ENCODE results near the gene REXO5. TPM values are rescaled to one million over a fixed set of nuclear protein-coding genes. Genes with fewer than 3 reads are reported as not detected.

REXO5 gene
- total and polyA plus RNA-seq, 10 of the 15 experiments (the other 5 are each of a cell fraction or from before 2014, with no cell fraction given), result 3.8 to 15.5 (median 10.1) TPM

- TF ChIP-seq ZNF592 (IDR thresholded peaks at IDR 0.05), result no peak
- no peak for TF ChIP-seq STAT3 (IDR thresholded peaks at IDR 0.05; ENCODE audit: low read depth, low read length)
- TF ChIP-seq SIX5 (IDR thresholded peaks at IDR 0.05; ENCODE audit: low read depth, low read length, severe bottlenecking), result no peak
- no peak for TF ChIP-seq RELA (IDR thresholded peaks at IDR 0.05; ENCODE audit: borderline replicate concordance, partially characterized antibody)
- TF ChIP-seq USF1 (IDR thresholded peaks at IDR 0.05; ENCODE audit: borderline replicate concordance, extremely low read length, insufficient read depth, low read depth, low read length), result no peak
- no peak for TF ChIP-seq SMAD1 (IDR thresholded peaks at IDR 0.05; ENCODE audit: low read depth, partially characterized antibody)
- no peak for TF ChIP-seq CBFB (IDR thresholded peaks at IDR 0.05; ENCODE audit: low read depth)
- TF ChIP-seq E2F4 (IDR thresholded peaks at IDR 0.05; ENCODE audit: low read depth, low read length), result no peak
- TF ChIP-seq BCL3 (IDR thresholded peaks at IDR 0.05; ENCODE audit: borderline replicate concordance, insufficient read depth, low read depth, low read length, poor library complexity, severe bottlenecking), result peak; percentile 29
- peak; percentile 45; the same call in 1 of the 2 replicates for TF ChIP-seq RELB (IDR thresholded peaks at IDR 0.05; ENCODE audit: low read depth)
- 0 out of 2 replicates have a peak, but pooled peaks have one; percentile 44 for TF ChIP-seq DPF2 (IDR thresholded peaks at IDR 0.05)
- TF ChIP-seq SREBF2 (IDR thresholded peaks at IDR 0.05; ENCODE audit: low read length), result no peak
- TF ChIP-seq ZBED1 (IDR thresholded peaks at IDR 0.05; ENCODE audit: borderline replicate concordance), result no peak
- TF ChIP-seq ZNF384 (IDR thresholded peaks at IDR 0.05; ENCODE audit: borderline replicate concordance, low read depth, low read length), result no peak
- TF ChIP-seq MYB (IDR thresholded peaks at IDR 0.05; ENCODE audit: borderline replicate concordance, low read depth, low read length), result no peak
- peak; percentile 27; the same call in 1 of the 2 replicates for TF ChIP-seq RUNX3 (IDR thresholded peaks at IDR 0.05; ENCODE audit: low read length)
- TF ChIP-seq GABPA (IDR thresholded peaks at IDR 0.05; ENCODE audit: low read depth), result no peak
- 0 out of 2 replicates have a peak, but pooled peaks have one; percentile 55 for TF ChIP-seq MTA3 (IDR thresholded peaks at IDR 0.05; ENCODE audit: borderline replicate concordance, low read length)
Observed at GRCh38 chr16:20879175-20880040, 73.1 kb downstream of the REXO5 start (continued).
